Activated effector memory CD4-positive, alpha-beta T cell treated with anti-CD3 and anti-CD28 coated beads, Interleukin-2, amount 50 U/mL, for 16 hours (primary cell): ENCODE measurements around the gene TFDP1.

Experiments
- DNase-seq: peaks from one replicate; pipeline ENCODE4 v3.0.0-alpha.2; 2020

The TFDP1 gene

DNA sequence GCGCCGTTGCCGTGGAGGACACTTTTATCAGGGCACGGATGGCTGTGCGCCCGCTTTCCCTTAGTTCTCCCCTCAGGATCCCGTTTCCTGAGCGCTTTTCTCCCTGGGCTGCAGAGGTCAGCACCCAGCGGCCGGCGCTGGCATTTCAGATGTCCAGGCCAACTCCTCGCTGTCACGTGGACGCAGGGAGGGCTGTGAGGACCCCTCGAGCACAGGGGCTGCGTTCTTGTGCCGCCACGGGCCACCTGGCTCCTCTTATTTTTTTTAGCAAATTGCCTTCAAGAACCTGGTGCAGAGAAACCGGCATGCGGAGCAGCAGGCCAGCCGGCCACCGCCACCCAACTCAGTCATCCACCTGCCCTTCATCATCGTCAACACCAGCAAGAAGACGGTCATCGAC is 51.2 kb downstream of the TFDP1 start:
- DNase-seq, result peak; percentile 31

DNA sequence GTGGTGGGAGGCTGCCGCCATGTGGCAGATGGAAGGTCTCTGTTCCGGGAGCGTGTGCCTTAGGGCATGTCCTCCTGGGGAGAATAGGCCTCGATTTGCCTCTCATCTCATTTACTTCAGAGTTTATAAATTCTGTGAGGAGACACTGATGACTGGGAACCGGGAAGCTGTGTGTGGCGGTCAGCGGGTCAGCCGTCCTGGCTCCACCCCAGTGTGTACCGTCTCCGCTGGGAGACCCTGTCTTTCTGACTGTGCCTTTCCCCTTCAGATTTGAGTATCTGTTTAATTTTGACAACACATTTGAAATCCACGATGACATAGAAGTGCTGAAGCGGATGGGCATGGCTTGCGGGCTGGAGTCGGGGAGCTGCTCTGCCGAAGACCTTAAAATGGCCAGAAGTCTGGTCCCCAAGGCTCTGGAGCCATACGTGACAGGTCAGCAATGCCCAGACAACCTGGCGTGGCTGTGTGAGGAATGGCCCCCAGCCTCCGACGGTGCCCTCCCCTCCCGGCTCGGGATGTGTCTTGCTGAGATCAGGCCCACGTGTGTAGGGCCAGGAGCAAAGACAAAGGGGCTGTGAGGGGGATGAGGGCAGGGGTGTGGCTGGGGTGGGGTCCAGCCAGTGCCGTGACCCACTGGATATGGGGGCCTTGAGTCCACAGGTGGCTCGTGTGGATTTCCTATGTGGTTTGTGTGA is 51.9 kb downstream of the TFDP1 start:
- DNase-seq, result peak; percentile 50

DNA sequence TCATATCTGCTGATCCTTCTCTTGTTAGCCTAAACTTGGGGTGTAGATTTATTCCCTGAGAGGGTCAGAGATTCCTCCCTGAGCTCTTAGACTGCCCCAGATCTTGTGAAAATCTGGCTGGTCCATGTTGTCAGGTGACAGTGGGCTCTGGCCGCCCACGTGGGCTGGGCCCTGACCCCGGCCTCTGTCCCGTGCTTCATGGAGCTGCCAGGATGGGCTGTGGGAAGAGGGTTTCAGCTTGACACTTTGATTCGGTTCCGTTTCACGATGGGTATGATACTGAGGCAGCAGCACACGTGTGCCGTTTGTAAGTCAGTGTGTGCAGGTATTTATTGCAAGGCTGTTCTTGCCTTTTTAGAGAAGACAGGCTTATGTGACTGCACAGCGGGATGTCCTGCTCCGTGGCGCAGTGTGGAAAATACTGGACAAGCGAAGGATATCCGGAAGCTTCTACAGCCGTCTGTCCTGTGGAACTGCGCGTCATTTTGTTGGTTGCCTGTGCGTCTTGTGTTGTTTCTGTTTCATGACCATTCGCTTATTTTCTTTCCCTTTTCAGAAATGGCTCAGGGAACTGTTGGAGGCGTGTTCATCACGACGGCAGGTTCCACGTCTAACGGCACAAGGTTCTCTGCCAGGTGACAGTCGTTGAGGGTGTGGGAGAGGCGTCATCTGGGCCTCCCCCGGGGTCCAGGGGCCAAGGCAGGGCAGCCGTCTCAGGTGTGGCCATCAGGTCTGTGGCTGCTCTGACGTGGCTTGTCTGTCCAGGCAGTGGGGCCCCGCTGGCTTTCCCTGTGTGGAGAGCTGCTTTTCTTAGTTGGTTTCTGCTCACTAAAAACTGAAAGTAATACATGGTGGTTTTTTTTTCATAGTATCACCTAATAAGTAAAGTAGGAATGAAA is 53.0 kb downstream of the TFDP1 start:
- peak; percentile 49 for DNase-seq

DNA sequence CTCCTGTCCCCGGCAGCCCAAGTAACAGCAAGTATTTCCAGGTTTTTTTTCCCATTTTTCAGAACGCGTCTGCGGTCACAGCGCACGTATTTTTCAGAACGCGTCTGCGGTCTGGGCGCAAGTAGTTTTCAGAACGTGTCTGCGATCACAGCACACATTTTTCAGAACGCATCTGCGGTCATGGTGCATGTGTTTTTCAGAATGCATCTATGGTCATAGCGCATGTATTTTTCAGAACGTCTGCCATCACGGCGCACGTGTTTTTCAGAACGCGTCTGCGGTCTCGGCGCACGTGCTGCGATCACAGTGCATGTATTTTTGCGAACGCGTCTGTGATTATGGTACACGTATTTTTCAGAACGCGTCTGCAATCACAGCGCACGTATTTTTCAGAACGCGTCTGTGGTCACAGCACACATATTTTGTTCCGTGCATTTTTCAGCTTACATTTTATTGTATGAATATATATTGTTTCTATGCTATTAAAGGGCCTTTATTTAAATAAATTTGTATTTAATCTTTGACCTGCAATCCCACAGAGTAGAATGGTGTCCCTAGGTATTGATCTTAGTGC is 53.7 kb downstream of the TFDP1 start:
- no peak for DNase-seq

DNA sequence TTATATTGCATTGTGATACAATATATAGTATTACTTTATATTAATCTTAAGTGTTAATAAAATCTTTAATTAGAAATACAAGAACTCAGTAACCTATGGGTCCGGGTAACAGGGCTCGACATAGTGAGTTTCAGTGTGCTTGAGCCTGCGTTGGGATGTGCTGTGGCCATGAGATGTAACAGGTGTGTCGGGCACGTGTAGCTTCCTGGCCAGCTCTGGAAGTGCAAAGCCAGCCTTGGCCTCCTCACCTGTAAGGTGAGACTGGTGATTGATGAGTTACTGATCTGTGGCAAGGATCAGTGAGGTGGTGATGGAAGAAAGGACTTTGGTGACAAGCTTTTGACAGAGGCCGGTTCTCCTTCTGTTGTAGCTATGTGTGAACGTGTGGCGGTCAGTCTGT is 54.3 kb downstream of the TFDP1 start:
- DNase-seq, result no peak

DNA sequence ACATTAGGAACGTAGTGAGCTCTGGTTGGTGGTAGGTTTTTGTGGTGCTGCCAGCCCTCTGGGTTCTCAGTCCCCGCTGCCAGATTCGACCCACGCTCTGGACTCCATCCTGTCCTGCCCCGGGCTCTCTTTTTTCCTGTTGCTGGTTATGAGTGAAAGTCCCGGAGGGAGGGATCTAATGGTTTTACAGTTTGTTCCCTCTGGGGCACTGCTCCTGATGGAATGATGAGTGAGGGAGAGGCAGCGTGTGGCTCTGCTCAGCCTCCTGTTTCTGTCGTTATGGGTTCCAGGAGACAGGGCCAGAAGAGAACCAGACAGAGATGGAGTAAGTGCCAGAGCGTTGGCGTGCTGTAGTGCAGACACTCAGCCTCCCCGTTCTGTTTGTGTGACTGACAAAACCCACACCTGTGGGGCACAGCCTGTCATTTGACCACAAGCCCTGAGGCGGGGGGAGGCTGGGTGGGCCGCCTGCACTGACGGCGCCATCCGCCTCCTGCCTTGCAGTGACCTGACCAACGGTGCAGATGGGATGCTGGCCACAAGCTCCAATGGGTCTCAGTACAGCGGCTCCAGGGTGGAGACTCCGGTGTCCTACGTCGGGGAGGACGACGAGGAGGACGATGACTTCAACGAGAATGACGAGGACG is 55.2 kb downstream of the TFDP1 start:
- DNase-seq, result peak; percentile 54

DNA sequence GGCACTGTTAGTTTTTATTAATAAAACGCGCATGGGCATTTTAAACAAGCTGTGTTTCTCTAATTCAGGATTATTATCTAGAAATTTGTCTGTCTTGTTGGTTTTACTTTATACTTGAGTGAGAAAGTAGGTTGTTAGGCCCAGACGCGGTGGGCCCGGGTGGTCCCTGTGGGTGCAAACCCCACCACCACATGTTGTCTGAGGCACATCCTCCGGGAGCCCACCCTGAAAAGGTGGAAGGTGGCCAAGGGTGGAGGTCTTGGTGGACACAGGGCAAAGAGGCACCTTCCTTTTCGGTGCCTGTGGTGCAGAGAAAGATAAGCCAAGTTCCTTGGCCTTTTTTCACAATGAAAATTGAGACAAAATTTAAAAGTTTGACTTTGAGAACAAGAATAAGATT is 56.9 kb downstream of the TFDP1 start:
- no peak for DNase-seq

DNA sequence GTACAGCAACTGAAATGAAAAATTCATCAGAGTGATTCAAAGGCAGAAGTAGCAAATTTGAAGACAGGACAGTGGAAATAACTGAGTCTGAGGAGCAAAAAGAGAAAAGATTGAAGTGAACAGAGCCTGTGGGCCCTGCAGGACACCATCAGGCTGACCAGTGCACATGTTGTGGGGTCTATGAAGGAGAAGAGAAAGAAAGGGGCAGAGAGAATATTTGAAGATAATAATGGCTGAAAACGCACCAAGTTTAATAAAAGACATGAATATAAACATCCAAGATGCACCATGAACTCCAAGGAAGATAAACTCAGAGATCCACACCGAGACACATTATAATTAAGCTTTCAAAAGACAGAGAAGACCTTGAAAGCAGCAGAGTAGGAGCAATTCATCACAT is 58.0 kb downstream of the TFDP1 start:
- DNase-seq, result no peak

DNA sequence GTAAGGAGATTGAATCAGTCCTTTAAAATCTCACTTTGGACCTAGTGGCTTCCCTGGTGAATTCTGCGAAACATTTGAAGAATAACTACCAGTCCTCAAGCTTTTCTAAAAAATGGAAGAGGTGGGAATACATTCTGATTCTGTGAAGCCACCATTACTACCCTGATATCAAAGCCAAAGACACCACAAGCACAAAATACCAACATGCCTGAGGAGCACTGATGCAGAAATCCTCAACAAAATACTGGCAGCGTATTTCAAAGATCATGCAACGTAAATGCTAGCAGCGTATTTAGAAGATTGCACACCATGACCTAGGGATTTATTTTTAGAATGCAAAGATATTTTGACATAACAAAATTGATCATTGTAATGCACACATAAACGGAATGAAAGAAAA is 59.0 kb downstream of the TFDP1 start:
- no peak for DNase-seq

DNA sequence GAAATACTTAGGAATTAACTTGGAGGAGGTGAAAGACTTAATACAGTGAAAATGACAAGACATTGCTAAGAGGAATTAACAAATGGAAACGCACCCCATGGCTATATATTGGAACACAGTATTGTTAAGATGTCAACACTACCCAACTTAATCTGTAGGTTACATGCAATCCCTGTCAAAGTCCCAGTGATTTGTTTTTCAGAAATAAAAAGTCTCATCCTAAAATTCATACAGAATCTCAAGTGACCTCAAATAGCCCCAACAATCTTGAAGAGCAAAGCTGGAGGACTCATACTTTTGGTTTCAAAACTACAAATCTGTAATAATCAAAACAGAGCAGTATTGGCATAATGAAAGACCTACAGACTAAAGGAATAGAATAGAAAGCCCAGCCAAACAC is 60.2 kb downstream of the TFDP1 start:
- no peak for DNase-seq

DNA sequence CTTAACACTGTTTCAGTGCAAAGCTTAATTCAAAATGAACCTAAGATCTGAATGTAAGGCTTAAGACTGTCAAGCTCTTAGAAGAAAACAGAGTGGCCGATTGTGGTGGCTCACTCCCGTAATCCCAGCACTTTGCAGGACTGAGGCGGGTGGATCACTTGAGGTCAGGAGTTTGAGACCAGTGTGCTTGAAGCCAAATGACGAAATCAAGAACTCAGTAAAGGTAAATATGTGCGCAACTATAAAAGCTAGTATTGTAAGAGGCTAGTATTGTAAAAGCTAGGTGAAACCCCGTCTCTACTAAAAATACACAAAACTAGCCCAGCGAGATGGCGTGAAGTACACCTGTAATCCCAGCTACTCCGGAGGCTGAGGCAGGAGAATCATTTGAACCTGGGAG is 60.8 kb downstream of the TFDP1 start:
- DNase-seq, result no peak

DNA sequence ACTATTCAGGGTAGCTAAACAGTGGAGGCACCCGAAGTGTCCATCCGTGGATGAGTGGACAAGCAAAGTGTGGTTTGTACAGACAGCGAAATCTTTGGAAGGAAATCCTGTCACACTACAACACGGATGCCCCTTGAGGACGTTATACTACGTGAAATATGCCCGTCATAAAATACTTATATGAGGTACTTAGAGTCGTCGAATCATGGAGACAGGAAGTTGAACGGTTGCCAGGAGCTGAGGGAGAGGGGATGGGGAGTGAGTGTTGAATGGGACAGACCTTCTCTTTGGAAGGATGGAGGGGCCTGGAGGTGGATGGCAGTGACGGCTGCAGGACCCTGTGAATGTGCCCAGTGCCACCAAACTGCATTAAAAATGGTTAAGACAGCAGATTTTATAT is 61.8 kb downstream of the TFDP1 start:
- DNase-seq, result peak; percentile 22

DNA sequence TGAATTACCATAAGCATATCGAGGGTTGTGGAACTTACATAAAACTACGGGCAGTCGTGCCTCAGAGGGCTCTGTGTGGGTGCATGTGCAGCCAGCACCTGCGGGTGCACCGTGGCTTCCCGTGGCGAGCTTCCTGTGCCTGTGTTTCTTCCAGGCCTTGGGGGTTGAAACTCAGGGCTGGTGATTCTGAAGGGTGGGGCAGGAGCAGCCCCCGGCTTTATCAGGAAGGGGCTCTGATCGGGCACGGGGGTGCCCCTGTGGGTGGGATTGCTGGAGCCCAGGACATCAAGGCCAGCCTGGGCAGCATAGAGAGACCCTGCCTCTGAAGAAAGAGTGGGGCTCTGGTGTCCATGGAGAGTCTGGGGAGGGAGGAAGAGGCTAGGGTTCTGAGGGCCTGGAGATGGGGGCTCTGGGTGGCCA is 62.4 kb downstream of the TFDP1 start:
- DNase-seq, result peak; percentile 34

DNA sequence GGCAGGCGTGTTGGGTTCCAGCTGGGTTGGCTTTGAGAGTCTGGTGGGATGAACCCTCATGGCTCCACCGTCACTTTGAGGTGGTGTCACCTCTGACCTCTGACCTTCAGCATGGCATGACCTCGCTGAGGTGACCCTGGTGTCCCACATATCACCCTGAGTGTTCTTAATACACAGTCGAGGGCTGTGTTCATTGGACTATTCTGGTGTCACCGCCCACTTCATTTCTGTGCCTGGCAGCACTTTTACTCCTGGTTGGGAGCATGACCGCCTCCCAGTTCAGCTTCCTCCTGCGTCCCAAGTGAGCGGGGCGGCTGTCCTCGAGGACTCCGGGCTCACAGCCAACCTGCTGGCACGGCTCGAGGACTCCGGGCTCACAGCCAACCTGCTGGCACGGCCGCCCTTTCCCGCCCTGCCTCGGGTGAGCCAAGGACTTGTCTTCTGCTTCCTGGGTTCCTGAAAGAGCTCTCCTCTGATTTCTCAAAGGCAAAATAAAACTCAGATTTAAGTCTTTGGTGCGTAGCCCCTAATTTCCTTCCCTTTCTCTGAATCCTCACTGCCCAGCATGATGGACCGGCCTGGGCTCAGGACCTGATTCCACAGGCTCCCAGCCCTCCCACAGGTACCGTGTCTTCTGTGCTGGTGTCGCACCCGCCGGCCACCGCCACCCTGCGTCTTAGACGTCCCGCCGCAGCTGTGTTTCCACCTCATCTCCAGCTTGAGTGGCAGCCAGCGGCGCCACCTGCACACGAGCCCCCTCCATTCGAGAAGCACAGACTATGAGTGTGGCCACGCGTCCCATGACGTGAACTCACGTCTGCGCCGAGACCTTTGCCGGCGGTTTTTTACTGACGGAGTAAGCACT is 63.0 kb downstream of the TFDP1 start:
- peak; percentile 52 for DNase-seq

DNA sequence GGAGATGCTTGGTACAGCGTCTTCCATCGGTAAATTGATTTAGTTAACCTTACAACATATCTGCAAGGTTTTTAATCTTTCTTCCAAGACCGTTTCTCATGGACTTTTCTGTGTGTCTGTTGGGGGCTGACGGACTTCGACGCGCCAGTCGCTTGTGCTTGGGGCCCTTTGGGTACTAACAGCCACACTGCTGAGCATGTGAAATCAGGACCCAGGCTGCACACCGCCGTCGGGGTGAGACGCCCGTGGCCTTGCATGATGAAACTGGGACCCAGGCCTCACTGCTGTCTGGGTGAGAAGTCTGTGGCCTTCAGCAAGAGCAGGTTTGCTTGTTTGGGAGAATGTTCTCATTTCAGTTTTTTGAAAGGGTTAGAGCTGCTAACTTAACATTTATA is 63.7 kb downstream of the TFDP1 start:
- DNase-seq, result peak; percentile 25

DNA sequence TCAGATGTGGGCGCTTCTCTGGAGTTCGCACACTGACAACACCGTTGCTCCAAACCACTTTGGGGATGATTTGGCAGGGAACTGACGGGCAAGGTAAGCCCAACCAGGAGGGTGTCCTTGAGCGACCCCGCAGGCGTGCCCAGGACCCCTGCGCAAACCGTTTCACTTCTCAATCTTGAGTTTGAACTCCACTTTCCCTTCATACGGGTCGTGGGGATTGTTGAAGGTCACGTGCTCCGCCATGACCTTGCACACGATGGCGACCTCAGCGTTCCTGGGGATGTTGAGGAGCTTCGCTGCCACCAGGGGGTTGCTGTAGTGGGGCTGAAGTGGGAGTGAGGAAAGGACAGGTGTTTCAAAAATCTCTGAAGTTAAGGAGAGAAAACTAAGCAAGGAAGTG is 64.7 kb downstream of the TFDP1 start:
- DNase-seq, result peak; percentile 36

DNA sequence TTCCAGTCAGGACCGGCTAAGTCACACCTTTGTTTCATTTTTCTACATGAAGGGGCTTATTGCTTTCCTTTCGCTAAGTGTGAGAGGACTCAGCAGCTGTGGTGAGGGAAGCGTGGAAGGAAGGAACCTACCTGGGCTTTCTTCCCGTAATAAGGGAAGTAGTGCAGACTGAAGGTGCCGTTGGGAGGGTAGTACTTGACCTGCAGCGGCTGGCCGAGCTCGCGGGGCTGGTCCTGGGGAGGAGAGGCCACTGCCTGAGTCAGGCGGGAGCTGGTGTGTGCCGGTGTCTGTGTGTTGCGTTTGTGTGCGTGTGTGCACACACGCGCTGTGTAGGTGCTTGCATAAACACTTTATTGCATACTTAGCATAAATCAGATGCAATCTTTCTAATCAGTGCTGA is 65.7 kb downstream of the TFDP1 start:
- peak; percentile 47 for DNase-seq

DNA sequence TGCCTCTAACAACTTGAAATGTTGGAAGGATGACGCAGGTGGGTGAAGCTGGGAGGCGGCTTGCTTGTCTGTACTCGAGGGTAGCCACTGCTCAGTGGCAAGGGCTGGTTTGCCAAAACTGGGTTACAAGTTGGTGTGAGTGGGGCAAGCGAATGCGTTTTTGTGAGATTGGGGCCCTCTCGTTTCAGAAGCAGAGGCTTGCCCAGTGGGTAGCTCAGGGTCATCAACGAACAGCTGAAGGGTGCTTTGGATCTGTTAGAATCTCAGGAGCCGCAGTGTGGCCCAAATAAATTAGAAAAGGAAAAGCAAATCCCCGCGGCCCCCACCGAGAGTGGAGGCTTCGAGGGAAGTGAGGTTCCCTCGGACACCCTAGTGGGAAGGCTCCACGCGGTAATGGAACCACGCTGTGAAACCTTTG is 66.2 kb downstream of the TFDP1 start:
- DNase-seq, result no peak

DNA sequence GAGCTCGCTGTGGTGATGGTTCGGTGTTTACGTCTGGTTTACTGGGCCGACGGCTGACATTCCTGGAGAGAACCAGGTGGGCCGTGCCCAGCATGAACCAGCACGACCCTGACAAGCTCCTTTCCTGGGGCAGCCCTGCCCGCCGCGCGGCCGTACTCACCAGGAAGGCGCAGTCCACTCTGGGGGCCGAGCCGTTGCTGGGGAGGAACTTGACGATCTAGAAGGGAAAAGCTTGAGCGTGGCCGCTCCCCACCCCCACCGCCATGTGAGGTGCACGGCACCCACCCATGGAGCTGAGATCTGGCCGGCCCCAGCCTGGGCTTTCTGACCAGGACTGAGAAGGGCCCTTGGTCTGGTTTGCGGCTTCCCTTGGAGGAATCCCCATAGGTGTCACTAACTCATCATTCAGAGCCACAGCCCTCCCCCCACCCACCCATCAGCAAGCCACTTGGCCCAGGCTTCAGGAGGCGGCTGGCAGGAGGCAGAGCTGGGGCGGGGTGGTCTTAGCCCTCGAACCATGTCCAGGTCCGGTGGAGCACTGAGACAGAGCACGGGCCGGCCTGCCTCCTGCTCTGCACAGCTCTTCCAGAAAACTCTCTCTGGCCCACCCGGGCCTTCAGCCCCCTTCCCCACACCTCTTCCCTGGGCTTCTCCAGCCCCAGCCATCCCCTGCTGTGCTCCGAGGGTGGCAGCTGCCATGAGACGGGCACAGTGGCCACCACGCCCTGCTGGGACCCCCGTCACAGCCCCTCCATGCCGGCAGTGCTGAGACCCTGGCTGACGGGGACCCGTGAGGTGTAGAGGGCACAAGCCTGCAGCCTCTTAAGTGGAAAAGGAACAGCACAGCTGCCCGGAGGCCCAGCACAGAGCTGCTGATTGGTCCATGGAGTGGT is 67.2 kb downstream of the TFDP1 start:
- peak; percentile 58 for DNase-seq

DNA sequence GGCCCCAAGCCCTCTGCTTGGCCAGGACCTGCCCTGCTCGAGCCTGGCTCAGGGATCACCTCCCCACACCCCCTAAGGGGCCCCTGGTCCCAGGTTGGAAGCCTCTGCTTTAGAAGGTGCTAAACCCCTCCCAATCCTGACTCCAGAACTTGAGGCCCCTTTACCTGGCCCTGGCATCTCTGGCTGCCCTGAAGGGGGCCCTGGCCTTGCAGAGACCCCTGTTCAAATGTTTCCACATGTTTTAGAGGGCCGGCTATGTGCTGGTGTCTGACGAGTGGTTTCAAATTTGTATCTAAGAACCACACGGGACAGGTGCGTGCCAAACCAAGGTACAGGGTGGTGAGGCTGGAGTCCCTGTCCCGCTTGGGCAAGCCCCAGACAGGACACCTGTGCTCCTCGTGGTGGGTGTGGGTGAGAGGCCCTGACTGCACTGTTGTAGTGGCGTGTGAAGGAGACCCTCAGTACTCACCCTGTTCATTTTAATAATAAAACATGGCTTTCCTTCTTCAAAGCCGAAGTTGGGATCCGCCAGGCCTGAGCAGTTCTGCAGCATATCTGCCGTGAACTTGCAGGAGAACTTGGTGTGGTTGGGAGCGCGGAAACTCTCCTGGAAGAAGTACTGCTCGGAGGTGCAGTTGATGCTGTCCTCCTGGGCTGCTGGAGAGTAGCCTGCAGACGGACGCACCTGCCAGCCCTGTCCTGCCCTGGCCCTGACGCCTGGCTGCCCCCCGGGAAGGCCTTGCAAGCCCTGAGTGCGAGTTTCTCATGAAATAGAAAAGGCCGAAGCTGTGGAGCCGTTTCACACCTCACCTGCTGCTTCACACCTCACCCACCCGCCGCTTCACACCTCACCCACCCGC is 68.1 kb downstream of the TFDP1 start:
- DNase-seq, result peak; percentile 54
